Loucy (cell line): ENCODE results near the gene NHLRC4.

Source experiments
- H2AFZ ChIP-seq: fragments of 200-600 bp; sonication (generic); 2 replicates; pipeline ENCODE4 v1.6.0; 2016; ENCODE audit warnings: antibody characterized with exemption, mild to moderate bottlenecking, low read length, moderate library complexity
- H3F3A ChIP-seq: fragments of 200-600 bp; 2 replicates; pipeline ENCODE4 v1.6.0; 2016; ENCODE audit warnings: antibody characterized with exemption, low read depth, mild to moderate bottlenecking
- H3K27me3 ChIP-seq: fragments of 200-600 bp; sonication (generic); 2 replicates; pipeline ENCODE4 v1.6.1; 2014; ENCODE audit warnings: low read length, mild to moderate bottlenecking; ENCODE audit not compliant: insufficient read depth, poor library complexity, severe bottlenecking
- H3K36me3 ChIP-seq: fragments of 200-600 bp; sonication (generic); 2 replicates; pipeline ENCODE4 v1.6.1; 2016; ENCODE audit warnings: low read length; ENCODE audit not compliant: insufficient read depth
- H3K4me1 ChIP-seq: fragments of 200-600 bp; sonication (generic); 2 replicates; pipeline ENCODE4 v1.5.1; 2014; ENCODE audit warnings: low read length, mild to moderate bottlenecking; ENCODE audit not compliant: insufficient read depth, poor library complexity, severe bottlenecking
- H3K4me2 ChIP-seq: fragments of 200-600 bp; sonication (generic); 2 replicates; pipeline ENCODE4 v1.6.0; 2014; ENCODE audit warnings: antibody characterized with exemption, low read length, low read depth, mild to moderate bottlenecking; ENCODE audit not compliant: poor library complexity, severe bottlenecking
- H3K4me3 ChIP-seq: fragments of 200-600 bp; sonication (generic); 2 replicates; pipeline ENCODE4 v1.5.1; 2014; ENCODE audit warnings: low read length, mild to moderate bottlenecking, mixed read lengths; ENCODE audit not compliant: poor library complexity, severe bottlenecking
- H3K79me2 ChIP-seq: fragments of 200-600 bp; sonication (generic); 2 replicates; pipeline ENCODE4 v1.6.1; 2014; ENCODE audit warnings: low read length; ENCODE audit not compliant: insufficient read depth
- H3K9ac ChIP-seq: fragments of 200-600 bp; sonication (generic); 2 replicates; pipeline ENCODE4 v1.6.0; 2014; ENCODE audit warnings: mild to moderate bottlenecking, low read depth, low read length, moderate library complexity; ENCODE audit not compliant: poor library complexity, severe bottlenecking
- H3K9me2 ChIP-seq: fragments of 200-600 bp; sonication (generic); replicated peaks from 2 replicates; pipeline ENCODE4 v1.6.1; 2016; ENCODE audit warnings: low read depth, low read length, mixed read lengths
- H3K9me3 ChIP-seq: fragments of 200-600 bp; sonication (generic); 2 replicates; pipeline ENCODE4 v1.6.1; 2014; ENCODE audit warnings: mild to moderate bottlenecking, antibody characterized with exemption, low read length, low read depth; ENCODE audit not compliant: insufficient read depth
- H4K20me1 ChIP-seq: fragments of 200-600 bp; sonication (generic); 2 replicates; pipeline ENCODE4 v1.6.0; 2014; ENCODE audit warnings: antibody characterized with exemption, low read length, mild to moderate bottlenecking; ENCODE audit not compliant: insufficient read depth, poor library complexity, severe bottlenecking
- EZH2phosphoT487 ChIP-seq: fragments of 200-600 bp; IDR thresholded peaks from 2 replicates; pipeline ENCODE4 v1.6.1; 2018; ENCODE audit warnings: antibody characterized with exemption, mild to moderate bottlenecking, moderate library complexity, borderline replicate concordance
- TF ChIP-seq, protein P1 (sequence below): fragments of 200-600 bp; sonication (generic); conservative IDR thresholded peaks from 2 replicates; pipeline ENCODE4 v1.5.1; 2014; ENCODE audit warnings: mild to moderate bottlenecking, antibody characterized with exemption, low read length

NHLRC4 gene

DNA sequence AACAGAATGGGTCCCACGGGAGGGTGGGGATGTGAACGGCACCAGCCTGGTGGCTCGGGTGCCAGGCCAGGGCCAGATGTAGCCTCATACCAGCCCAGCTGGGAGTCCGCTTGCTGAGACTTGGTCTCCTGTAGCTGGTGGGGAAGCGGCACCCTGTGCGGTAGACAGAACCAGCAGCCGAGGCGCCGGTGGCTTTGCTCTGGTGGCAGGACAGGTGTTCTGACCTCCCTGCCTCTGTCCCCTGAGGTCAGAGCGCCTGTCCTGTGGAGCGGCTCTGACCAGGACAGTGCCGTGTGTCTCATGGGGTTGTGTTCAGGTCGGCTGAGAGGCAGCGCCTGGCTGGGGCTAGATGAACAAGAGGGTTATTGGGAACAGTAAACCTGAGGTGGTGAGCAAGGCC lies 43.2 kb downstream of the NHLRC4 start:
- no peak for TF ChIP-seq EZH2phosphoT487
- TF ChIP-seq, protein P1, sequence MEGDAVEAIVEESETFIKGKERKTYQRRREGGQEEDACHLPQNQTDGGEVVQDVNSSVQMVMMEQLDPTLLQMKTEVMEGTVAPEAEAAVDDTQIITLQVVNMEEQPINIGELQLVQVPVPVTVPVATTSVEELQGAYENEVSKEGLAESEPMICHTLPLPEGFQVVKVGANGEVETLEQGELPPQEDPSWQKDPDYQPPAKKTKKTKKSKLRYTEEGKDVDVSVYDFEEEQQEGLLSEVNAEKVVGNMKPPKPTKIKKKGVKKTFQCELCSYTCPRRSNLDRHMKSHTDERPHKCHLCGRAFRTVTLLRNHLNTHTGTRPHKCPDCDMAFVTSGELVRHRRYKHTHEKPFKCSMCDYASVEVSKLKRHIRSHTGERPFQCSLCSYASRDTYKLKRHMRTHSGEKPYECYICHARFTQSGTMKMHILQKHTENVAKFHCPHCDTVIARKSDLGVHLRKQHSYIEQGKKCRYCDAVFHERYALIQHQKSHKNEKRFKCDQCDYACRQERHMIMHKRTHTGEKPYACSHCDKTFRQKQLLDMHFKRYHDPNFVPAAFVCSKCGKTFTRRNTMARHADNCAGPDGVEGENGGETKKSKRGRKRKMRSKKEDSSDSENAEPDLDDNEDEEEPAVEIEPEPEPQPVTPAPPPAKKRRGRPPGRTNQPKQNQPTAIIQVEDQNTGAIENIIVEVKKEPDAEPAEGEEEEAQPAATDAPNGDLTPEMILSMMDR, result no peak
- Histone ChIP-seq H3K9ac (no peak overlapping the region), H3K9me2 (no peaks in the 10 kb centered on the region), H3K27me3 (no peaks in the 10 kb centered on the region), H3F3A (no peaks in the 10 kb centered on the region), H2AFZ (no peak overlapping the region), H3K36me3 (no peaks in the 10 kb centered on the region), H3K4me1 (no peaks in the 10 kb centered on the region), H3K4me3 (no peak overlapping the region), H3K4me2 (no peak overlapping the region), H3K79me2 (0 out of 2 replicates have a peak, but pooled peaks cover 2% of the 10 kb centered on the region), H4K20me1 (no peaks in the 10 kb centered on the region), H3K9me3 (no peaks in the 10 kb centered on the region)

DNA sequence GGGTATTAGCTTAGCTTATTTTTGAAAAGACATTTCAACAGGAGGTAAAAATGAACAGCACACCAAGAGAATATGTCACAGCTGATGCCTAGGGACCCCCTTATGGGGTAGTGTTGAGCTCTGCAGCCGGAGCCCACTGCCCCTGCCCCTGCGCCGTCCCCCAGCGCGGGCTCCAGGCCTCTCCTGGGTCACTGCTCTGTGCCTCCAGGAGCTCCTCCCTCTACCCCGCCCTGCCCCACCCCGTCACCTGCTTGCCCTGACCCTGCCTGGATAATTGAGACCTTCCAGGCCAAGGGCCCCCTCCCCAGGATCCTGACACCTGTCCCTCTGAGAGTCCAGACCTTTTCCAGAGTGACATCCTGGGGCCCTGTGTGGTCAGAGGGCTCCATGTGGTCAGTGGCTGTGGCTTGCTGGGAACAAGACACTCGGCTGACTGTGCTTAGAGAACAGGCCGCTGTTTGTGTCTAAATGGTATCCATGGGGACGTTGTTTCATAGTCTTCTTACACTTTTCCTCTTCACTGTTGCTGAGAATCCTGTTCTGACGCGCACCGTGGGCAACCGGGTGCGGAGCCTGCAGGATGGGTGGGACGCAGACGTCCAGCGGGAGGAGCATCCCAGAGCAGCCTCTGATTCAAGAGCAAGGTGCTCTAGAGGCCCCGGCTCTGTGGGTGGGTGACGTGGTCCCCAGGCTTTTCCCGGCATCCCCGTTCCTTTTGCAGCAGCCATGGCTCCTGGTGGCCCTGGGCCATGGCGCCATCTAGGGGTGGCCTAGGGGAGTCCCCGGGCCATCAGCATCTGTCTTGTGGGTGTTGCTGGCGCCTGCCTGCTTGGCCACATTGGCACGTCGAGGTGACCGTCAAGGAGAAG lies 43.9 kb downstream of the NHLRC4 start:
- H3K4me3 ChIP-seq, result no peak overlapping the region
- H3K4me2 ChIP-seq, result no peak overlapping the region
- H4K20me1 ChIP-seq, result no peaks in the 10 kb centered on the region
- 0 out of 2 replicates have a peak, but pooled peaks cover 2% of the 10 kb centered on the region for H3K79me2 ChIP-seq
- no peaks in the 10 kb centered on the region for H3K9me2 ChIP-seq
- no peaks in the 10 kb centered on the region for H3K36me3 ChIP-seq
- no peaks in the 10 kb centered on the region for H3K27me3 ChIP-seq
- TF ChIP-seq EZH2phosphoT487, result no peak
- TF ChIP-seq, protein P1, result peak; percentile 61
- no peaks in the 10 kb centered on the region for H3K4me1 ChIP-seq
- H3K9ac ChIP-seq, result no peak overlapping the region
- no peak overlapping the region for H2AFZ ChIP-seq
- no peaks in the 10 kb centered on the region for H3K9me3 ChIP-seq
- H3F3A ChIP-seq, result no peaks in the 10 kb centered on the region

DNA sequence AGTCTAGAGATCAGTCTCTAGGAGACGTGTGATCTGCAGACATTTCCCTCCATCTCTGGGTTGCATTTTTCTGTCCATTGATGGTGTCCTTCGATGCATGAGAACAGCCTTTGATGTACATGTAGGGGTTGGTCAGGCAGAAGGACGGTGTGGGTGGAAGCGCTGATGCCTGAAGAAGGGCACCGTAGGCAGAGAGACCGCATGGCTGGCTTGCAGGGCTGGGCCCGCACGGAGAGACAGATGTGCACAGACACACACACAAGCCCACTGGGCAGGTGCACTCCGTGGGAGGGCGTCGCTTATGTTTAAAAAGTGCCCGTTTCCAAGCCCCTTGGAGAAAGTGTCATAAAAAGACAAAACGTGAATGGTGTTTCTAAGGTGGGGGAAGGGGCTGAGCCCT lies 48.3 kb downstream of the NHLRC4 start:
- 0 out of 2 replicates have a peak, but pooled peaks cover 2% of the 10 kb centered on the region for H3K79me2 ChIP-seq
- no peak overlapping the region for H3K4me3 ChIP-seq
- no peaks in the 10 kb centered on the region for H3K9me3 ChIP-seq
- H3K4me2 ChIP-seq, result no peak overlapping the region
- no peaks in the 10 kb centered on the region for H3K9me2 ChIP-seq
- no peaks in the 10 kb centered on the region for H3K27me3 ChIP-seq
- no peaks in the 10 kb centered on the region for H3K36me3 ChIP-seq
- H4K20me1 ChIP-seq, result no peaks in the 10 kb centered on the region
- no peaks in the 10 kb centered on the region for H3F3A ChIP-seq
- no peaks in the 10 kb centered on the region for H3K4me1 ChIP-seq
- TF ChIP-seq, protein P1, result no peak
- TF ChIP-seq EZH2phosphoT487, result no peak
- no peak overlapping the region for H2AFZ ChIP-seq
- H3K9ac ChIP-seq, result no peak overlapping the region
